Neural progenitor cell (in vitro differentiated cells): ENCODE results near the gene HHLA2.

Source experiments
- CTCF ChIP-seq: fragments of 200-600 bp; sonication (generic); IDR thresholded peaks from 2 replicates; pipeline ENCODE4 v1.5.1; 2017; ENCODE audit warnings: antibody characterized with exemption, mild to moderate bottlenecking
- EZH2 ChIP-seq: fragments of 200-600 bp; sonication (generic); IDR thresholded peaks from 2 replicates; pipeline ENCODE4 v1.6.1; 2017; ENCODE audit warnings: antibody characterized with exemption, mild to moderate bottlenecking, moderate library complexity
- EZH2phosphoT487 ChIP-seq: fragments of 200-600 bp; sonication (generic); IDR thresholded peaks from 2 replicates; pipeline ENCODE4 v1.6.1; 2017; ENCODE audit warnings: antibody characterized with exemption

DNA sequence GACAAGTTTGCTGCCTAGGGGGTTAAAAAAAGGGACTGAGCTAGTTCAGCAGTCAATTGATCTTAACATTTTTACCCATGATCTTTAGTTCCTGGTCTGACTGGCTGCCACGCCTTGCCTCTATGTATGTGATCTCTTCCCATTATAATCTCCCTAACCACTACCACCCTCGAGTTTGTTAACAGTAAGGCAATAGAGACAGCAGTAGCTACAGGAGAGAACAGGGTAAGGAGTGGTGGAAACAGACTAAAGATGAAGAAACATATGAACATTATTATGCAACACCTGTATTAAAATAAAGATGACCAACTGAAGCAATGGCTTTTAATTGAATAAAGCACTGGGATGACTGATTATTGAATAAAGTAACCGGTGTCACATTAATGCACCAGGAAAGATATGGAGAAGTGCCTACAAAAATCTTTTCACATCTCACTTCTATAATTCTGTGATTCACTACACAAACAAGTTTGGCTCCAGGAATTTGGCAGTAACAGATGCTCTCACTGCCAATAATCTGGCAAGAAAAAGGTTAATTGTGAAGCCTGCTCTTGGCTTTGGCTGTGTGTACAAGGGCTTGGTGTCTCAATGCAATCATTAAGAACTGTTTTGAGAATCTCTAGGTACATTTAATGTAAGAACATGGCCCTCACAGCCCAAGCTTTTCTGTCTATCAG is 95.7 kb downstream of the HHLA2 start:
- TF ChIP-seq CTCF: no peak
- no peak for TF ChIP-seq EZH2phosphoT487
- no peak for TF ChIP-seq EZH2
